DOHH2 (cell line): ENCODE measurements around the gene HTRA2.

Experiments used
- H3F3A ChIP-seq: fragments of 200-600 bp; sonication (generic), shearing (Covaris generic); 2 replicates; pipeline ENCODE4 v1.6.0; 2016; ENCODE audit warnings: antibody characterized with exemption, mild to moderate bottlenecking; ENCODE audit not compliant: control insufficient read depth, insufficient read depth
- H3K27ac ChIP-seq: fragments of 200-600 bp; sonication (generic); 2 replicates; pipeline ENCODE4 v1.5.1; 2014; ENCODE audit warnings: low read depth, mild to moderate bottlenecking, low read length, moderate library complexity
- H3K27me3 ChIP-seq: fragments of 200-600 bp; sonication (generic); 2 replicates; pipeline ENCODE4 v1.6.1; 2014; ENCODE audit warnings: mild to moderate bottlenecking, low read length, mixed read lengths; ENCODE audit not compliant: control insufficient read depth
- H3K36me3 ChIP-seq: fragments of 200-600 bp; sonication (generic); 2 replicates; pipeline ENCODE4 v1.6.1; 2014; ENCODE audit warnings: mild to moderate bottlenecking, low read length, moderate library complexity, mixed read lengths; ENCODE audit not compliant: control insufficient read depth
- H3K4me1 ChIP-seq: fragments of 200-600 bp; sonication (generic); 2 replicates; pipeline ENCODE4 v1.6.1; 2014; ENCODE audit warnings: mild to moderate bottlenecking, low read length, mixed read lengths; ENCODE audit not compliant: control insufficient read depth
- H3K4me2 ChIP-seq: fragments of 200-600 bp; sonication (generic); 2 replicates; pipeline ENCODE4 v1.6.0; 2014; ENCODE audit warnings: mild to moderate bottlenecking, low read length, moderate library complexity
- H3K4me3 ChIP-seq: fragments of 200-600 bp; sonication (generic); 2 replicates; pipeline ENCODE4 v1.5.1; 2014; ENCODE audit warnings: mild to moderate bottlenecking, low read length, mixed read lengths
- H3K79me2 ChIP-seq: fragments of 200-600 bp; sonication (generic); 2 replicates; pipeline ENCODE4 v1.6.1; 2014; ENCODE audit warnings: mild to moderate bottlenecking, low read length, mixed read lengths; ENCODE audit not compliant: control insufficient read depth
- H3K9me2 ChIP-seq: fragments of 200-600 bp; sonication (generic); replicated peaks from 2 replicates; pipeline ENCODE4 v1.6.1; 2014; ENCODE audit warnings: mild to moderate bottlenecking, low read length, mixed read lengths; ENCODE audit not compliant: control insufficient read depth
- H3K9me3 ChIP-seq: fragments of 200-600 bp; sonication (generic); 2 replicates; pipeline ENCODE4 v1.6.1; 2014; ENCODE audit warnings: antibody characterized with exemption, low read length, mixed read lengths; ENCODE audit not compliant: control insufficient read depth, insufficient read depth
- H4K20me1 ChIP-seq: fragments of 200-600 bp; sonication (generic); 2 replicates; pipeline ENCODE4 v1.6.0; 2014; ENCODE audit warnings: low read depth, mild to moderate bottlenecking, antibody characterized with exemption, low read length, moderate library complexity; ENCODE audit not compliant: control insufficient read depth, insufficient read depth
- EZH2phosphoT487 ChIP-seq: fragments of 200-600 bp; sonication (generic); IDR thresholded peaks from 2 replicates; pipeline ENCODE4 v1.6.1; 2017; ENCODE audit warnings: borderline replicate concordance, mild to moderate bottlenecking, antibody characterized with exemption, low read length, moderate library complexity, mixed read lengths
- TF ChIP-seq, protein P1 (sequence below): fragments of 200-600 bp; sonication (generic); IDR thresholded peaks from one replicate; pipeline ENCODE4 v1.5.1; 2014; ENCODE audit warnings: antibody characterized with exemption, mild to moderate bottlenecking, low read depth, low read length; ENCODE audit not compliant: poor library complexity, severe bottlenecking

The HTRA2 gene

DNA sequence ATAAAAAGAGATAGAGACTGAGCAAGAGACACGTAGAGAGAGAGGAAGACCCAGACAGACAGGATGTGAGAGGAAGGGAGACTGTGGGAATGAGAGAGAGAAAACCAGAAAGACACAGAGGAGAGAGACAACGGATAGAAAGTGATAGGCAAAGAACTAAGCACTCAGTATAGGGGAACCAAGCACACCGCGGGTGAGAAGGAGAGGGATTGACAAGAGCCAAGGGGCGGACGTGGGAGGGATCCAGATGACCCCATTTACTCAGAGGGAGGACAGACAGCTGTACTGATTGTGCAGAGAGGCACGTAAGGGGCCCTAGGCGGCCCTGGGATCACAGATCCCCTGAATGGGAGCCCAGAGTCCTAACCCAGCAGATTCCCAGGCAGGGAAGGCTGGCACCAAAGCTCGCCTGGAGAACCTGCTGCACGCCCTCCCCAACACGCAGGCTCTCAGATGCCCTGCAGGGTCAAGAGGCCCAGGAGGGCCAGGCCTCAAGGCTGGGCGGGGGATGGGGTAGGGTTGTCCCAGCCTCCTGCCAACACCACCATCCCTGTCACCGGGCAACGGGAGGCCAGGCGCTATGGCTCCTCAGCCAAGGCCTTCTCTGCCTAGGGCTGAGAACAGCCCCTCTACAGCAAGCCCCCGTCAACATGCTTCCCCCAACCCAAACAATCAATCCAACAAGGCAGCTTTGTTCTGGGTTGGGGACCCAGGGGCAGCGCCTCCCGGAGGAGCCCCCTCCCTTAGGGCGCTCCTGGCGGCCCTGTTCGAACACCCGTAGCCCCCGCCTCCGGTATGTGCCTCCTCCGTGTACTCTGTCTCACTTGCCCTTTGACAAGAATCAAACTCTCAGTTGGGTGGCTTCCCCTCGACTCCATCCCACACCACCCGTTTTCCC, 23.4 kb downstream of the HTRA2 start:
- Histone ChIP-seq H3K9me3 (no peaks in the 10 kb centered on the region), H3K79me2 (peaks cover 17% of the 10 kb centered on the region), H4K20me1 (no peaks in the 10 kb centered on the region; the same call in 1 of the 2 replicates), H3K27me3 (peaks cover 28% of the 10 kb centered on the region), H3K9me2 (no peaks in the 10 kb centered on the region), H3K27ac (no peak overlapping the region), H3K4me3 (peak overlapping the region; percentile 91), H3K4me2 (peak overlapping the region; percentile 87), H3F3A (no peaks in the 10 kb centered on the region), H3K36me3 (peaks cover 13% of the 10 kb centered on the region), H3K4me1 (peaks cover 32% of the 10 kb centered on the region)
- TF ChIP-seq, protein P1, sequence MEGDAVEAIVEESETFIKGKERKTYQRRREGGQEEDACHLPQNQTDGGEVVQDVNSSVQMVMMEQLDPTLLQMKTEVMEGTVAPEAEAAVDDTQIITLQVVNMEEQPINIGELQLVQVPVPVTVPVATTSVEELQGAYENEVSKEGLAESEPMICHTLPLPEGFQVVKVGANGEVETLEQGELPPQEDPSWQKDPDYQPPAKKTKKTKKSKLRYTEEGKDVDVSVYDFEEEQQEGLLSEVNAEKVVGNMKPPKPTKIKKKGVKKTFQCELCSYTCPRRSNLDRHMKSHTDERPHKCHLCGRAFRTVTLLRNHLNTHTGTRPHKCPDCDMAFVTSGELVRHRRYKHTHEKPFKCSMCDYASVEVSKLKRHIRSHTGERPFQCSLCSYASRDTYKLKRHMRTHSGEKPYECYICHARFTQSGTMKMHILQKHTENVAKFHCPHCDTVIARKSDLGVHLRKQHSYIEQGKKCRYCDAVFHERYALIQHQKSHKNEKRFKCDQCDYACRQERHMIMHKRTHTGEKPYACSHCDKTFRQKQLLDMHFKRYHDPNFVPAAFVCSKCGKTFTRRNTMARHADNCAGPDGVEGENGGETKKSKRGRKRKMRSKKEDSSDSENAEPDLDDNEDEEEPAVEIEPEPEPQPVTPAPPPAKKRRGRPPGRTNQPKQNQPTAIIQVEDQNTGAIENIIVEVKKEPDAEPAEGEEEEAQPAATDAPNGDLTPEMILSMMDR = no peak
- no peak for TF ChIP-seq EZH2phosphoT487

DNA sequence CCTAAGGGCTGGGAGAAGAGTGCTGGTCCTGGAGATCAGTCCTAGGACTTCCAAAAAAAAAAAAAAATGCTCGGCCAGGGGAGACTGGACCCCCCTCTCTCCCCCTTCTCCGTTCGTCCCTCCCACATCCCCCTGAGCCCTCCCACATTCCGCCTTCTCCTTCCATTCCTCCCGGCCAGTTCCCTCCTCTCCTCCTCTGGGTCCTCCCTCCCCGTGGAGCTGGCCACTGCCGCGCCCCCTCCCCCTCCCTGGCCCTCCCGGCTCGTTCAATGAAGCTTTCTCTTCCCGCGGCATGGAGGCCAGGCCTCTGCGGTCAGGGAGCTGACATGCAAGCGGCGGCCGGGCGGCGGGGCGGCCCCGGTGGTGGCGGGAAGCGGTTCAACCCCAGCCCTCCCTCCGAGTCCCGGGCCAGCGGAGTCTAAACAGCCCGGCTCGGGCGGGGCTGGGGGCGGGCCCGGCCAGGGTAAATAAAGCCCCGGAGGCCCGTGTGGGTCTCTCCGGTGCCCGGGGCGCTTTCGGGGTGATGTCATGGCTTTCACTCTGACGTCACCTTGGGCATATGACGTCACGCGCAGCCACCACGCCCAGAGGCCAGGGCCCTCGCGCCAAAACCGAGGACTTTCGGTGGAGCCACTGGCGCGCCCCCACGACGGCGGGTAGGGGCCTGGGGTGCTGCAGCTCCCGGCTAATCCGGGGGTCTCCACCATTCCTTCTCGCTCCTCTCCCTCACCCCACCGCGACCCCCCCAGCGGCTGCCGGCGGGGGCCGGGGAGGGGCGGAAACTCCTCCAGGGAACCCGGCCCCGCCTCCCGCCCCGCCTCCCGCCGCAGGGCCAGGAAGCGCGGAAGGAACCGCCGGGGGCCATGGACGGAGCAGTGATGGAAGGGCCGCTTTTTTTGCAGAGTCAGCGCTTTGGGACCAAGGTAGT, 24.4 kb downstream of the HTRA2 start, which contains the start of the genes DOK1 and LOXL3:
DOK1 (plus strand) TSS at position 829 of the 928 bp plus-strand sequence; CDS start at position 864, 35 bp downstream.
LOXL3 (minus strand) TSS at position 51 of the 928 bp plus-strand sequence. CDS start 1,308 bp downstream, outside the sequence.
- Histone ChIP-seq H3K9me3 (no peaks in the 10 kb centered on the region), H3K9me2 (no peaks in the 10 kb centered on the region), H3K27me3 (peaks cover 19% of the 10 kb centered on the region), H4K20me1 (no peaks in the 10 kb centered on the region; the same call in 1 of the 2 replicates), H3K4me3 (peak within 1 kb of the TSS; percentile 91), H3F3A (no peaks in the 10 kb centered on the region), H3K4me2 (peak within 1 kb of the TSS; percentile 87), H3K4me1 (peaks cover 30% of the 10 kb centered on the region), H3K79me2 (peaks cover 17% of the 10 kb centered on the region), H3K36me3 (peaks cover 13% of the 10 kb centered on the region), H3K27ac (peak within 1 kb of the TSS; percentile 22; the same call in 1 of the 2 replicates)
- TF ChIP-seq, protein P1 = no peak
- TF ChIP-seq EZH2phosphoT487 = no peak

DNA sequence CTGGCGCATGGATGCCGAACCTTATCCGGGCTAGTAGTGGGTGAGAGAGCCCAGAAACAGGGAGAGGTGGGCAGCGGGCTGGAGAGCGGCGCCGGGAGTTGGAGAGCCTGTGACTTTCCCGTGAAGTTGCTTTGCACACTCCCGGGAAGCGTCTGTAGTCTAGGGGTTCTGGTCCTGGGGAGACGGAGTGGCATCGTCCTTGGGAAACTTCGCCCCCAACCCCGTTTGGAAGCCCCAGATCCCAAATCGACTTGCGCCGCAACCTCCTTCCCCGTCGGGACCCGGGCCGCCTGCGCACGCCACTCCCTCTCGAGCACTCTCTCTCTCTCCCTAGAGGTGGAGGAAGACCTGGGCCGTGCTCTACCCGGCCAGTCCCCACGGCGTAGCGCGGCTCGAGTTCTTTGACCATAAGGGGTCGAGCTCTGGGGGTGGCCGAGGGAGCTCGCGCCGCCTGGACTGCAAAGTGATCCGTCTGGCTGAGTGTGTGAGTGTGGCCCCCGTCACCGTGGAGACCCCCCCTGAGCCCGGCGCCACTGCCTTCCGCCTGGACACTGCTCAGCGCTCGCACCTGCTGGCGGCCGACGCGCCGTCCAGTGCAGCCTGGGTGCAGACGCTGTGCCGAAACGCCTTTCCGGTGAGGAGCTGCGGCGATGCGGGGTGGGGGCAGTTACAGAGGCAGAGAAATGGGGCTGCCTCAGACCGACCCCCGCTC, 25.2 kb downstream of the HTRA2 start:
- H3K4me2 ChIP-seq = peak overlapping the region; percentile 87
- H3K79me2 ChIP-seq = peaks cover 17% of the 10 kb centered on the region
- peaks cover 13% of the 10 kb centered on the region for H3K36me3 ChIP-seq
- peak overlapping the region; percentile 22; the same call in 1 of the 2 replicates for H3K27ac ChIP-seq
- H3F3A ChIP-seq = no peaks in the 10 kb centered on the region
- no peaks in the 10 kb centered on the region for H3K9me2 ChIP-seq
- TF ChIP-seq EZH2phosphoT487 = no peak
- TF ChIP-seq, protein P1 = no peak
- no peaks in the 10 kb centered on the region; the same call in 1 of the 2 replicates for H4K20me1 ChIP-seq
- H3K4me3 ChIP-seq = peak overlapping the region; percentile 91
- H3K9me3 ChIP-seq = no peaks in the 10 kb centered on the region
- H3K4me1 ChIP-seq = peaks cover 28% of the 10 kb centered on the region
- peaks cover 11% of the 10 kb centered on the region for H3K27me3 ChIP-seq
